Left cardiac atrium (tissue), 4 donors: ENCODE measurements around the gene HHIPL1. TPM values are rescaled to one million over a fixed set of nuclear protein-coding genes. Genes with fewer than 3 reads are reported as not detected.

Source experiments
- ATAC-seq, 2 donors: fragments of 200-7000 bp; cut with Tn5 transposase; one replicate each; pipeline ENCODE4 v1.9.1; 2020; ENCODE audit warnings: mild to moderate bottlenecking in 2 of 2, moderate library complexity in 2 of 2
- DNase-seq: peaks from one replicate; pipeline ENCODE4 v3.0.0-alpha.2; 2020
- intact Hi-C, 2 donors: fragments of 100-400 bp; cut with DNase I; formaldehyde crosslinking; loops; one replicate each; pipeline versions ENCODE4 v1.14.1 to v1.15.1; 2022 to 2023
- total RNA-seq, 2 donors: library from RNA; stranded (reverse); fragmentation: NEBNext Ultra II Directional; extraction: Animal tissue kit (Norgen Biotek cat#: 25700); gene quantifications; one replicate each; pipeline ENCODE4 v1.2.1, GENCODE V29; 2021
- donor health status: DM: no; HTN: yes; CAD: no.
- donor health status: DM: no; HTN: yes; CAD: no; lungs with severe emphysema.
- donor health status: DM: yes; HTN: yes; CAD: no.
- donor health status: Dilated cardiomyopathy.

HHIPL1 gene
- total RNA-seq, 2 donors from 2014 or later: 2.1 to 2.6 TPM

GRCh38 chr14:99696929-99697328 lies 52.0 kb downstream of the HHIPL1 start:
- intact Hi-C loops: no loop called here
- ATAC-seq: no peak

DNA sequence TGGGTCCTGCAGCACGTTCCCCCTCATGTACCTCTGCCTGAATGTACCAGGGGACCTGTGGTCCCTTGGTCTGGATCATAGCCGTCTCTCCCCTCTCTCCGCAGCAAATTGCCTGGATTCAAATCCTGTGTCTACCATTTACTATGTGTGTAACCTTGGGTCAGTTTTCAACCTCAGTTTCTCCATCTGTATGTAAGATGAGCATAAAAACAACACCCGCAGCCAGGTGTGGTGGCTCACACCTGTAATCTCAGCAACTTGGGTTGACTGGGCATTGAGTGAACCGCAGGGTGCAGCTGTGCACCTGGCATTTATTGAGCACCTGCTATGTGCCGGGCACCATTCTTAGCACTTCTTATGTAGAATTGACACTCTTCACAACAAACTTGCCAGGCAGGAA lies 53.3 kb downstream of the HHIPL1 start:
- DNase-seq (no peak), ATAC-seq (no peak)
- intact Hi-C loops: no loop called here

More at GRCh38 chr14:99696929-99697328, 52.0 kb downstream of the HHIPL1 start:
- DNase-seq: no peak

- DNase-seq (no peak), ATAC-seq (peak in 1 of 2 donors; percentile 73)
- intact Hi-C loops: no loop called here
These were observed 53.7 kb downstream of the HHIPL1 start for GRCh38 chr14:99698642-99699041.

DNA sequence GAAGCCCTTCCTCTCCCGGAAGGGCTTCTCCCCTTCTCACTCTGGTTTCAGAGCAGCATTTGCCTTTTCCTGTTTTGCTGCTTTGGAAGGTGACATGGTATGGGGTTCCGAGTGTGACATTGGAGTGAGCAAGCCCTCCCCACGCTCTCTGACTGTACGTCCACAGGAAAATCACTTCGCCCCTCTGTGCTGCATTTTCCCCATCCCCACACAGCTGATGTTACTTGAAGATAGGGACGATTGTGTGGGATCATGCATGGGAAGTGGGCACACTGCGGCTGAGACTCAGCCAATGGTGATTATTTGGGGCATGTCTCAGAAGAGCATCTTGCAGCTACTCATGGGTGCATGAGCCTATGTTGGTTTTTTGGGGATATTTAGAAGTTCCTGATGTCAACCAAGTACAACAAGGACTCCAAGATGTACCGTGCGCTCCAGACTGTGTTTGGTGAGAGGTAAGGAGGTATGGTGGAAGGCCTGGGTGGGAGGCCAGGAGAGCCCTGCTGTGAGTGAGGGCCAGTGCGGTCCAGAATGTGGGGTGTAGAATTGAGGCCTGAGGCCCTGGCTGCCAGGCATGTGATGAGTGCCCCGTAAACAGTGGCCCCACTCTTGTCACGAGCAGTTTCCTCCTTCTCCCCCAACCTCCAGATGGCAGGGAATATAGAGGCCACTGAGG lies 54.3 kb downstream of the HHIPL1 start:
- ATAC-seq (no peak), DNase-seq (no peak)
- intact Hi-C loops: no loop called here

DNA sequence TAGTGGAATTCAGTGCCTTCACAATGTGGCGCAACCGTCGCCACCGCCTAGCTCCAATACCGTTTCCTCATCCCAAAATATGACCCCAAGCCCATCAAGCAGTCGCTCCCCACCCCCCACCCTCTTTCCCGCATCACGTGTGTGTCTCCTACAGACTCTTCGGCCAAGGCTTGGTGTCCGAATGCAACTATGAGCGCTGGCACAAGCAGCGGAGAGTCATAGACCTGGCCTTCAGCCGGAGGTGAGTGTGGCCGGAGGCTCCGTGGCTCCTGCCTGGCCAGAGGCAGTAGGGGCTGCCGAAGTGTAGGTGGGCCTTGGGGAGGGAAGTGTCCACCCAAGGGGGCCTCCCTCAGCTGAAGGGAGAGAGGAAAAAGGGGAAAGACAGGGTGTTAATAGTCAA lies 54.9 kb downstream of the HHIPL1 start:
- intact Hi-C loops: no loop called here
- DNase-seq: no peak
- no peak for ATAC-seq

- no peak for DNase-seq
- intact Hi-C loops: no loop called here
- no peak for ATAC-seq
These were observed 55.5 kb downstream of the HHIPL1 start for GRCh38 chr14:99700379-99700778.

GRCh38 chr14:99701260-99701659 lies 56.3 kb downstream of the HHIPL1 start:
- DNase-seq: no peak
- intact Hi-C loops: no loop called here
- ATAC-seq: no peak

DNA sequence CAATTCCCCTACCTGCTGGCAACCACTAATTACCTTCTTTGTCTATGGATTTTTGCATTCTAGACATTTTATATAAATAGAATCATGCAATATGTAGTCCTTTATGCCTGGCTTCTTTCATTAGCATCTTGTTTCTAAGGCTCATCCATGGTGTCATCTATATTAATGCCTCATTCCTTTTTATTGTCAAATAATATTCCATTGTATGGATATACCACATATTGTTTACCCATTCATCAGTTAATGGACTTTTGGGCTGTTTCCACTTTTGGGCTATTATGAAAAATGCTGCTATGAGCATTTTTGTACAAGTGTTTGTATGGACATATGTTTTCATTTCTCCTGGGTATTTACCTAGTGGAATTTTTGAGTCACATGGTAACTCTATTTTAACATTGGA lies 57.2 kb downstream of the HHIPL1 start:
- intact Hi-C loops: no loop called here
- DNase-seq (no peak), ATAC-seq (no peak)

DNA sequence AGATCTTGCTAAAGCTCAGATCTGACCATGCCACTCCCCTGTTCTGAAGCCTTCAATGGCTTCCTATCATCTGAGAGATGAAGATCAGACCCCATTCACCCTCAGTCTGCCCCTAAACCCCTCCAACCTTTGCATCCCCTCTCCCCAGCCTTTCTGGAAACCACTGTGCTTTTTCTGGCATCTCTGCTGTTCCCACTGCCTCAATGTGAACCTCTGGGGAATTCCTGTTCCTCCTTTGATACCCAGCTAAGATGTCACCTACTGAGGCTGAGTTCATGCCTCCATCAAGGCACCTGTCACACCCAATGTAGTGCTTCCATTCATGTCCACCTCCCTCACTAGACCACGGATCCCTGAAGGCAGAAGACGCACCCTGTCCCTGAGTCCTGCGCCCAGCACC lies 58.5 kb downstream of the HHIPL1 start:
- ATAC-seq: no peak
- intact Hi-C loops: no loop called here
- DNase-seq: no peak

- DNase-seq (no peak), ATAC-seq (no peak)
- intact Hi-C loops: no loop called here
These were observed 59.1 kb downstream of the HHIPL1 start for GRCh38 chr14:99704037-99704436.

GRCh38 chr14:99706107-99706900 lies 61.4 kb downstream of the HHIPL1 start:
- ATAC-seq: no peak
- DNase-seq: no peak
- intact Hi-C loops: no loop called here

- intact Hi-C loops: no loop called here
- DNase-seq: no peak
- no peak for ATAC-seq
These were observed 62.5 kb downstream of the HHIPL1 start for GRCh38 chr14:99707420-99707819.

GRCh38 chr14:99707921-99708320 lies 63.0 kb downstream of the HHIPL1 start:
- no peak for DNase-seq
- intact Hi-C loops: no loop called here
- no peak for ATAC-seq

- intact Hi-C loops: no loop called here
- DNase-seq (no peak), ATAC-seq (no peak)
These were observed 63.5 kb downstream of the HHIPL1 start for GRCh38 chr14:99708449-99708848.

- DNase-seq (no peak), ATAC-seq (no peak)
- intact Hi-C loops: no loop called here
These were observed 69.0 kb downstream of the HHIPL1 start for GRCh38 chr14:99713972-99714371.

DNA sequence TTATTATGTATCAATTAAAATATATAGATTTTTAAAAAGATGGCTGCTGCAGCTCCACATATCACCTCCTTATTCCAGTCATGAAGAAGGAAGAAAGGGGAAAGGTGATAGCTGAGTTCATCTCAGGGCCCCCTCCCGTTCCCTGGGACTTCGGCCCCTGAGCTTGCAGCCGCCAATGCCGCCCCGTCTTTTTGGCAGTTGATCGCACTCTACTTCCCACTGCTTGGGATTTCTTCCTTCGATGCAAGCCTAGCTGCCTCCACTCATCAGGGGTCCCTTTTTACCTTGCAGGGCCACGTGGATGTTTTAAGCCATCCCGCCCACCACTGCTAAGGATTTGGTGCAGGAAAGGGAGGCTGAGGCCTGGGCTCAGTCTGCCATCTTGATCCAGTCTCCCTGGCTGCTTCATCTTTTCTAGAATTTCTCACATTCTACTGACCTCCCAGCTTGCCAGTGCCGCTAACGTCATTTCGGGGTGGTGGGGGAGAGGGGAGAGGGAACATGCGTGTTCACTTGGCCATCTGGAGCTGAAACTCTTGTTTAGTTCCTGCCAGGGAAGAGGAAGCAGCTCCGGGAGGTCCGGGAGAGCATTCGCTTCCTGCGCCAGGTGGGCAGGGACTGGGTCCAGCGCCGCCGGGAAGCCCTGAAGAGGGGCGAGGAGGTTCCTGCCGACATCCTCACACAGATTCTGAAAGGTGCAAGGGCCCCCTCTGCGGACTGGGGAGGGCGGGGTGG lies 70.5 kb downstream of the HHIPL1 start:
- DNase-seq (no peak), ATAC-seq (no peak)

DNA sequence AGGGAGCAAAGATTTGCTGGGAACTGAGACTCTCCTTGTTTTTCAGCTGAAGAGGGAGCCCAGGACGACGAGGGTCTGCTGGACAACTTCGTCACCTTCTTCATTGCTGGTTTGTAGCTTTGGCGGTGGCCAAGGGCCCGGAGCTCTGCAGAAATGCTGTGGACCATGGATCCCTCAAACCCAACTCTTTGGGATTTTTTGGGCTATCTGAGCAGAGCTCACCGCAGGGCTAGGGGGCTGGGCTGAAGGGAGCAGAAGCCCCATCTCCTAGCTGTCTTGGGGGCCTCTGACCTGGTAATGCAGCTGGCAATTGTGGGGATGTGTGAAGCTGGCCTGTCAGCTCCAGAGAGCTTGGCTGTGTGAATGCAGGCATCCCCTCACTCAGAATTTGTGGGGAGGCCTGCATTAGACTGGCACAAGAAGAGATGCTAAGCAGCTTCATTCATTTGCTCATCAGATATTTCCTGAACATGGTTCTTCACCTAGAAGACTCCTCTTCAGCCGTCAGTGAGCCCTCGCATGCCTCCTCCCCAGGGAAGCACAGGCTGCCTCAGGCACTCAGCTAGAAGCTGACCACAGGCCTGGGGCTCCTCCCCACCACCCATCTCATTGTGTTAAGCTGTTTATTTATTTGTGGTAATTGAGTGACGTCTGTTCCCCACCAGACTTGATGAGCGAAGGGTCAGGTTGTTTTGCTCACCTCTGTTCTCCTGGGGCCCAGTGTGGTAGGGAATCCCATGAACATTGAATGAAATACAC lies 71.3 kb downstream of the HHIPL1 start:
- intact Hi-C loops: no loop called here
- DNase-seq (no peak), ATAC-seq (no peak)

More for the DNA sequence above, 70.5 kb downstream of the HHIPL1 start:
- intact Hi-C loops: no loop called here

DNA sequence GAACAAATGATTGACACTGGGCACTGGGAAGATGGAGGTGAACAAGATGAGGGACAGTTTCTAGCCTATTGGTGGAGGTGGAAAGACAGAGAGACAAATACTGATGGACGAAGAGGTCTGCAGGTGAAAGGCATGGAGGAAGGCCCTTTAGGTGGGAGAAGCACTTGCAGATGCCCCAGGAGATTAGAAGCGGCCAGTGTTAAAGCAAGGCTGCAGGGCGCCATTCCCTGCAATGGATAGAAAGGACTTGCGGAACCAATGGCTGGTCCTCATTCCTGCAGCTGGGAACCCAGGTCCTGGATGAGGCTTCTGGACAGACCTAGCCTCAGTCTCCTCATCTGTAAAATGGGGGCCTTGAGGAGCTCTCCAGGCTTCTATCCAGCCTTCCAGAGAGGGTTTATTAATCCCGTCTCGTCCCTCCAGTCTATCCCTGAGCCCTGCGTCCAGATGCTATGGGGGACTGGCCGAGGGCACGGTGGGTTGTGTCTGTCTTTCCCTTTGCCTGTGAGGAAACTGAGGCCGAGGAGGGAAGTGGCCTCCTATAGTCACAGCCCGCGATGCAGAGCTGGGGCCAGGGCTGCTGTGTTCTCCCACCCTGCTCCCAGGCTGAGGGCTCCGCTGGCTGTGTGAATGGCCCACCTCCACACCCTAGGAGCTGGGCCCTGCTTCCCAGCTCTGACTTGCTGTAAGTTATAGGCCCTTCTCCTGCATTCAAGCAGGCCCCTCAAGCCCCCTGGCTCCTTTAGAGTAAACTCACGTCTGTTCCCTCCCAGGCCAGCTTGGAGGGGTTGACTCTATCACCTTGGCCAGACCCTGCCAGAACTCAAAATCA lies 72.1 kb downstream of the HHIPL1 start:
- ATAC-seq (no peak), DNase-seq (no peak)
- intact Hi-C loops: no loop called here

GRCh38 chr14:99717682-99718013 lies 72.7 kb downstream of the HHIPL1 start:
- no peak for ATAC-seq
- no peak for DNase-seq
- intact Hi-C loops: no loop called here
